GM12878 (cell line): ENCODE data around the gene RBMS3. TPM values are rescaled to one million over a fixed set of nuclear protein-coding genes. Genes with fewer than 3 reads are reported as not detected.

Experiments used
- ATAC-seq: fragments of 200-7000 bp; cut with Tn5 transposase; 3 replicates; pipeline ENCODE4 v1.9.1; 2020; ENCODE audit warnings: mild to moderate bottlenecking, moderate library complexity
- BruUV-seq: library from RNA; stranded (reverse); fragments of 400-500 nt; replicated peaks from 2 replicates; lab custom pipeline; 2021; lab: Mats Ljungman, UMichigan
- CTCF ChIA-PET: fragments of 300-600 bp; sonication (Branson Sonifier 250); formaldehyde crosslinking; extraction: SDS; loops from one replicate; lab custom pipeline; 2021; ENCODE audit warnings: inconsistent platforms; lab: Yijun Ruan, JAX
- POLR2A ChIA-PET: fragments of 350-600 bp; formaldehyde crosslinking; extraction: SDS; loops from one replicate; lab custom pipeline; 2021; ENCODE audit warnings: inconsistent platforms; lab: Charles Lee
- RAD21 ChIA-PET: fragments of 300-600 bp; sonication (Branson Sonifier 250); formaldehyde crosslinking; loops from one replicate; lab custom pipeline; 2023; ENCODE audit warnings: antibody characterized with exemption; ENCODE audit not compliant: unreplicated experiment; lab: Charles Lee
- SMC1A ChIA-PET: fragments of 300-600 bp; sonication (Branson Sonifier 250); formaldehyde crosslinking; loops from one replicate; lab custom pipeline; 2023; ENCODE audit not compliant: unreplicated experiment, uncharacterized antibody; lab: Charles Lee
- DNase-seq: peaks from one replicate; pipeline ENCODE4 v3.0.0-alpha.2; 2011; ENCODE audit warnings: low read depth, low spot score
- FAIRE-seq: peaks from 3 replicates; lab custom pipeline; 2011; peaks lifted over from hg19 to GRCh38; lab: Jason Lieb, UNC
- H2AFZ ChIP-seq: 2 replicates; pipeline ENCODE4 v1.6.0; 2011; ENCODE audit warnings: low read depth, low read length, control low read depth; ENCODE audit not compliant: control insufficient read depth
- H3K27ac ChIP-seq: 2 replicates; pipeline ENCODE4 v1.5.1; 2011; ENCODE audit warnings: control low read depth; ENCODE audit not compliant: control insufficient read depth, insufficient read depth
- H3K27me3 ChIP-seq, 2 experiments: replicated peaks in 1 of 2; 2 replicates each; pipeline versions ENCODE4 v1.6.0 to v1.6.1; 2011; ENCODE audit warnings: low read length in 1 of 2; ENCODE audit not compliant: control insufficient read depth in 2 of 2, insufficient read depth in 2 of 2
- H3K36me3 ChIP-seq, 2 experiments: 2 replicates each; pipeline ENCODE4 v1.5.1; 2011; ENCODE audit warnings: low read length in 1 of 2; ENCODE audit not compliant: control insufficient read depth in 2 of 2, insufficient read depth in 2 of 2
- H3K4me1 ChIP-seq: 2 replicates; pipeline ENCODE4 v1.6.1; 2011; ENCODE audit warnings: mild to moderate bottlenecking, low read length, moderate library complexity, mixed read lengths; ENCODE audit not compliant: control insufficient read depth, insufficient read depth
- H3K4me2 ChIP-seq: 2 replicates; pipeline ENCODE4 v1.6.0; 2011; ENCODE audit warnings: control low read depth; ENCODE audit not compliant: control insufficient read depth, insufficient read depth
- H3K4me3 ChIP-seq: fragments of 200-600 bp; sonication (generic); 2 replicates; pipeline ENCODE4 v1.5.1; 2016
- H3K79me2 ChIP-seq: 2 replicates; pipeline ENCODE4 v1.6.0; 2011; ENCODE audit warnings: low read length; ENCODE audit not compliant: control insufficient read depth, insufficient read depth
- H3K9ac ChIP-seq: 2 replicates; pipeline ENCODE4 v1.8.0; 2011; ENCODE audit warnings: low read length, control low read depth, mixed read lengths; ENCODE audit not compliant: control insufficient read depth, insufficient read depth
- H3K9me3 ChIP-seq: replicated peaks from 3 replicates; pipeline ENCODE4 v1.5.1; 2011; ENCODE audit warnings: mild to moderate bottlenecking, low read length; ENCODE audit not compliant: control insufficient read depth, insufficient read depth
- H4K20me1 ChIP-seq: 2 replicates; pipeline ENCODE4 v1.6.0; 2011; ENCODE audit not compliant: control insufficient read depth, insufficient read depth
- ATF7 ChIP-seq: fragments of 450-650 bp; IDR thresholded peaks from 2 replicates; pipeline ENCODE4 v1.6.1; 2016; ENCODE audit warnings: low read depth, mild to moderate bottlenecking
- FOXM1 ChIP-seq: IDR thresholded peaks from 2 replicates; pipeline ENCODE4 v1.6.1; 2012; ENCODE audit warnings: low read depth, mild to moderate bottlenecking, inconsistent platforms, low read length, moderate library complexity
- JUNB ChIP-seq: IDR thresholded peaks from 2 replicates; pipeline ENCODE4 v1.6.1; 2016; ENCODE audit warnings: antibody characterized with exemption, mild to moderate bottlenecking
- NFIC ChIP-seq: IDR thresholded peaks from 2 replicates; pipeline ENCODE4 v1.6.1; 2012; ENCODE audit warnings: low read depth, mild to moderate bottlenecking, inconsistent platforms, low read length, moderate library complexity
- NR2C2 ChIP-seq: IDR thresholded peaks from 2 replicates; pipeline ENCODE4 v1.6.1; 2011; ENCODE audit warnings: borderline replicate concordance, low read depth; ENCODE audit not compliant: control insufficient read depth, insufficient read length
- PML ChIP-seq: IDR thresholded peaks from 2 replicates; pipeline ENCODE4 v1.6.1; 2012; ENCODE audit warnings: low read length, inconsistent platforms
- PRDM15 ChIP-seq: fragments of 450-650 bp; formaldehyde crosslinking; IDR thresholded peaks from 2 replicates; pipeline ENCODE4 v1.4.0; 2020; ENCODE audit warnings: mild to moderate bottlenecking, moderate library complexity
- RB1 ChIP-seq: fragments of 450-650 bp; formaldehyde crosslinking; IDR thresholded peaks from 2 replicates; pipeline ENCODE4 v1.6.1; 2017; ENCODE audit warnings: mild to moderate bottlenecking, borderline replicate concordance
- SP1 ChIP-seq: IDR thresholded peaks from one replicate; pipeline ENCODE4 v1.6.1; 2011; ENCODE audit warnings: low read depth, low read length
- TARDBP ChIP-seq: IDR thresholded peaks from 2 replicates; pipeline ENCODE4 v1.6.1; 2016; ENCODE audit warnings: borderline replicate concordance
- ZNF384 ChIP-seq: IDR thresholded peaks from 2 replicates; pipeline ENCODE4 v1.6.1; 2012; ENCODE audit warnings: low read depth, mild to moderate bottlenecking, low read length, improper control_type of control experiment, borderline replicate concordance
- WGBS: methylation state at CpG from one replicate; pipeline ENCODE4 v1.1.6; 2016; ENCODE audit warnings: low lambda C conversion rate; ENCODE audit not compliant: insufficient replicate concordance, insufficient coverage; ENCODE audit errors: missing lambda C conversion rate; 5-methylcytosine and 5-hydroxymethylcytosine counted together
- in situ Hi-C: fragments of 300-500 bp; cut with MboI; formaldehyde crosslinking; loops from 9 replicates; pipeline ENCODE4 v1.14.3; 2018; ENCODE audit warnings: mixed read lengths
- intact Hi-C: fragments of 100-400 bp; cut with micrococcal nuclease; formaldehyde crosslinking; loops from one replicate; pipeline ENCODE4 v1.14.2; 2022; ENCODE audit not compliant: unreplicated experiment
- polyA plus RNA-seq, 11 experiments: library from polyadenylated mRNA; depleted of rRNA in 4 of 11; unstranded in 6 of 11; stranded (reverse) in 5 of 11; fragments of >200 nt; fragmentation: Nextera tagmentation in 4 of 11; fragmentation: Illumina TruSeq in 1 of 11; extraction: Ambion mirVana in 4 of 11; extraction: Trizol in 1 of 11; gene quantifications; 1 replicate in 1 of 11; 2 replicates in 10 of 11; pipeline versions ENCODE4 v1.2.1 to v1.2.3, GENCODE V29; 2011 to 2016; ENCODE audit warnings: inconsistent platforms in 2 of 11, missing spikeins in 2 of 11, low read depth in 1 of 11
- total RNA-seq, 4 experiments: library from RNA; depleted of rRNA in 3 of 4; stranded (reverse); fragments of >200 nt in 3 of 4; fragmentation: Illumina TruSeq in 1 of 4; extraction: Trizol in 1 of 4; gene quantifications; 2 replicates each; pipeline versions ENCODE4 v1.2.1 to v1.2.3, GENCODE V29; 2013 to 2021
- TF ChIP-seq, protein P1 (sequence below): IDR thresholded peaks from 2 replicates; pipeline ENCODE4 v1.6.1; 2012; ENCODE audit warnings: mild to moderate bottlenecking, low read depth, low read length

Gene RBMS3
- total and polyA plus RNA-seq, 10 of the 15 experiments (the other 5 are each of a cell fraction or from before 2014, with no cell fraction given): 0.79 to 4.7 (median 3.1) TPM

GRCh38 chr3:29331456-29332194 lies 50.8 kb downstream of the RBMS3 start:
- no peak for DNase-seq
- RAD21 ChIA-PET: interaction anchor here (0.6 to 6.7 kb wide), 15 partner anchors 8 to 356 kb away, joined by 3 to 51 read pairs (median 3); partner anchors contain the start of gene RBMS3
- FAIRE-seq: no peak
- Histone ChIP-seq H2AFZ (no peak overlapping the region; the same call in 1 of the 2 replicates), H3K79me2 (no peaks in the 10 kb centered on the region; the same call in 1 of the 2 replicates), H3K4me2 (no peak overlapping the region), H3K36me3 (no peaks in the 10 kb centered on the region), H3K9me3 (no peaks in the 10 kb centered on the region), H3K4me3 (no peak overlapping the region), H3K27me3 (no peaks in the 10 kb centered on the region), H3K27ac (no peak overlapping the region), H4K20me1 (no peaks in the 10 kb centered on the region), H3K9ac (no peak overlapping the region), H3K4me1 (no peaks in the 10 kb centered on the region)
- POLR2A ChIA-PET: interaction anchor here (0.6 to 3.8 kb wide), 13 partner anchors 8 to 1847 kb away, joined by 3 to 14 read pairs (median 5); partner anchors contain the start of gene SLC4A7
- CTCF ChIA-PET: interaction anchor here (0.6 to 2.1 kb wide), 12 partner anchors 8 to 664 kb away, joined by 3 to 6 read pairs (median 4); partner anchors contain the start of gene RBMS3
- 53% methylated on average over 4 of the region's 5 CpGs for WGBS
- in situ Hi-C loops: no loop called here
- peak; percentile 43 for ATAC-seq
- SMC1A ChIA-PET: interaction anchor here (0.8 to 20.7 kb wide), 15 partner anchors 11 to 415 kb away, joined by 3 to 307 read pairs (median 5); partner anchors contain the start of gene RBMS3
- TF ChIP-seq, protein P1, sequence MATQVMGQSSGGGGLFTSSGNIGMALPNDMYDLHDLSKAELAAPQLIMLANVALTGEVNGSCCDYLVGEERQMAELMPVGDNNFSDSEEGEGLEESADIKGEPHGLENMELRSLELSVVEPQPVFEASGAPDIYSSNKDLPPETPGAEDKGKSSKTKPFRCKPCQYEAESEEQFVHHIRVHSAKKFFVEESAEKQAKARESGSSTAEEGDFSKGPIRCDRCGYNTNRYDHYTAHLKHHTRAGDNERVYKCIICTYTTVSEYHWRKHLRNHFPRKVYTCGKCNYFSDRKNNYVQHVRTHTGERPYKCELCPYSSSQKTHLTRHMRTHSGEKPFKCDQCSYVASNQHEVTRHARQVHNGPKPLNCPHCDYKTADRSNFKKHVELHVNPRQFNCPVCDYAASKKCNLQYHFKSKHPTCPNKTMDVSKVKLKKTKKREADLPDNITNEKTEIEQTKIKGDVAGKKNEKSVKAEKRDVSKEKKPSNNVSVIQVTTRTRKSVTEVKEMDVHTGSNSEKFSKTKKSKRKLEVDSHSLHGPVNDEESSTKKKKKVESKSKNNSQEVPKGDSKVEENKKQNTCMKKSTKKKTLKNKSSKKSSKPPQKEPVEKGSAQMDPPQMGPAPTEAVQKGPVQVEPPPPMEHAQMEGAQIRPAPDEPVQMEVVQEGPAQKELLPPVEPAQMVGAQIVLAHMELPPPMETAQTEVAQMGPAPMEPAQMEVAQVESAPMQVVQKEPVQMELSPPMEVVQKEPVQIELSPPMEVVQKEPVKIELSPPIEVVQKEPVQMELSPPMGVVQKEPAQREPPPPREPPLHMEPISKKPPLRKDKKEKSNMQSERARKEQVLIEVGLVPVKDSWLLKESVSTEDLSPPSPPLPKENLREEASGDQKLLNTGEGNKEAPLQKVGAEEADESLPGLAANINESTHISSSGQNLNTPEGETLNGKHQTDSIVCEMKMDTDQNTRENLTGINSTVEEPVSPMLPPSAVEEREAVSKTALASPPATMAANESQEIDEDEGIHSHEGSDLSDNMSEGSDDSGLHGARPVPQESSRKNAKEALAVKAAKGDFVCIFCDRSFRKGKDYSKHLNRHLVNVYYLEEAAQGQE: no peak
- TF ChIP-seq PML (no peak), RB1 (no peak), NFIC (no peak), PRDM15 (CRISPR knock-in tag) (no peak), JUNB (no peak), NR2C2 (no peak), FOXM1 (no peak), SP1 (no peak), ATF7 (no peak), ZNF384 (no peak), TARDBP (no peak)
- no TSS peak for BruUV-seq
- intact Hi-C loops: no loop called here
